ENCODE data around the gene PLA2G2E.

DNA sequence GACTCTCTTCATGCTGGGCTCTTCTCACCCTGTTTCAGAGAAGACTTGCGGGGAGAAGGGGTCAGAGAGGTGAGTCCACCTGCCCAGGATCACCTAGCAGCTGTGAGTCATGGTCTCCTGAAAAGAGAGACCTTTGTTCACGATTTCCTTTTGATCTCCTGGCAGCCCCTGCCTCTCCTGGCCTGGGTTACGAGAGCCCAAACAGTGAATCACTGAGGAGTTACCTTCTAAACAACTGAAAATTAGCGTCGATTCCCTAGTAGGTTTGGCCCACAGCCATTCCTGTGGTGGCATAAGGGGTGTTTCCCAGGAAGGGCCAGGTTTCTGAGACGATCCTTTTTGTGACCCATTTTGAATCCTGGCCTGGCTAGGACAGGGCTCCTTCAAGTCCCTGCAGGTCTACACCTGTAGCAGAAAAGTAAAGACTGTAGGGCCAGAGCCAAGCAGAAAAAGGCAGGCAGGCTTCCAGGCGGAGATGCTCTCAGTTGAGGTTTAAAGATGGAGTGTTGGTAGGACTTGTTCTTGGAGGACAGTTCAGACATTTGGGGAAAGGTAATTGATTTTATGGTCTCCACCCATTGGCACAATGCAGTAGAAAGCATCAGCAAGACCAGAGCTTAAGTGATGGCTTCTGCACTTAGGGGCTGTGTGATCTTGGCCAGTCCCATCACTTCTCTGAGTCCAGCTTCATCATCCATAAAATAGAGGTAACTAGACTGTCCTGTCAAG is 2.1 kb upstream of the PLA2G2E start:
- TF ChIP-seq POLR2A (IDR thresholded peaks at IDR 0.05) (no peak), CTCF (IDR thresholded peaks at IDR 0.05) (no peak), EP300 (IDR thresholded peaks at IDR 0.05) (no peak), POLR2AphosphoS5 (IDR thresholded peaks at IDR 0.05) (peak in 1 of 3 donors; percentile 35)

Data from stomach (tissue), 4 donors.